Activated T-cell treated with anti-CD3 and anti-CD28 coated beads, Interleukin-2, amount 50 U/mL, for 72 hours (primary cell): ENCODE data around the gene MYO18B. TPM values are rescaled to one million over a fixed set of nuclear protein-coding genes. Genes with fewer than 3 reads are reported as not detected.
"Not testable (repeated sequence)": the region's sequence is repeated elsewhere in the genome, so short reads cannot be mapped to it uniquely, and the experiment has no call there.

Experiments used
- ATAC-seq, 2 donors: fragments of 150-1000 bp; cut with Tn5 transposase; replicated peaks in 1 of 2; 2 replicates each; pipeline ENCODE4 v1.10.0; 2021; ENCODE audit warnings: moderate library complexity in 2 of 2, mild to moderate bottlenecking in 1 of 2
- DNase-seq, 2 donors: peaks; one replicate each; pipeline ENCODE4 v3.0.0; 2021 to 2022; ENCODE audit warnings: mixed read lengths in 1 of 2
- H3K27ac Mint-ChIP-seq: one replicate; pipeline ENCODE4 v1.8.0; 2022; ENCODE audit warnings: mild to moderate bottlenecking, moderate library complexity, mixed read lengths
- H3K27me3 Mint-ChIP-seq: one replicate; pipeline ENCODE4 v1.8.0; 2022; ENCODE audit warnings: low read depth, mixed read lengths
- H3K36me3 Mint-ChIP-seq, 2 donors: one replicate each; pipeline ENCODE4 v1.8.0; 2022; ENCODE audit warnings: mixed read lengths in 2 of 2, mild to moderate bottlenecking in 1 of 2; ENCODE audit not compliant: insufficient read depth in 2 of 2
- H3K4me1 Mint-ChIP-seq: one replicate; pipeline ENCODE4 v1.8.0; 2022; ENCODE audit warnings: low read depth, mixed read lengths
- H3K4me3 Mint-ChIP-seq, 2 donors: one replicate each; pipeline ENCODE4 v1.8.0; 2022; ENCODE audit warnings: mild to moderate bottlenecking in 2 of 2, mixed read lengths in 2 of 2, moderate library complexity in 2 of 2
- H3K9me3 Mint-ChIP-seq, 2 donors: one replicate each; pipeline ENCODE4 v1.8.0; 2022; ENCODE audit warnings: mixed read lengths in 2 of 2
- total RNA-seq, 2 donors: library from RNA; stranded (reverse); gene quantifications; one replicate each; pipeline ENCODE4 v1.2.3, GENCODE V29; 2022

MYO18B gene
- total RNA-seq, 2 donors from 2014 or later: 2.4 to 2.8 TPM

- Mint-ChIP-seq H3K4me3 (peak overlapping the region; percentile 34 to 80), H3K9me3 (no peaks in the 10 kb centered on the region), H3K27ac (peak overlapping the region; percentile 64), H3K36me3 (peaks cover 0 to 10% of the 10 kb centered on the region in 2 donors), H3K27me3 (no peaks in the 10 kb centered on the region), H3K4me1 (peaks cover 57% of the 10 kb centered on the region)
- DNase-seq (peak; percentile 34 to 48), ATAC-seq (peak; percentile 94)
These were observed 39.3 kb upstream of the MYO18B start for GRCh38 chr22:25702571-25703167.

DNA sequence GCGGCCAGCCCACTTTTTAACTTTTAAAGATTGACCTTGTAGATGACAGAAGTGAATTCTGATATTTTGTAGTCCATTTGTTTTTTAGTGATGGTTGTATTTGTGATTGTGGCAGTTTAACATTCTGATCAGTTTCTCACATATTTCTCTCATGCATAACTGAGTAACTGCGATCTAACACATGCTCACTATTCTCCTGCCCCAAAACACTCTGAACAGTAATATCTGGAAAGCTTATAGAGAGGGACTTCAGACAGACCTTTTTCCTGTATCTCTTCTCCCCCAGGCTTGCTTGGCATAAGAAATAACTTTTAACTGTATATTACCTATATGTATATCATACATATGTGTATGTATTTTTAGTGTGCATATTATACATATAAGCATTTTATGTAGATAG lies 37.3 kb upstream of the MYO18B start:
- H3K4me1 Mint-ChIP-seq: peaks cover 61% of the 10 kb centered on the region
- no peaks in the 10 kb centered on the region for H3K9me3 Mint-ChIP-seq
- peaks cover 0 to 12% of the 10 kb centered on the region in 2 donors for H3K36me3 Mint-ChIP-seq
- no peaks in the 10 kb centered on the region for H3K27me3 Mint-ChIP-seq
- no peak overlapping the region for H3K4me3 Mint-ChIP-seq
- H3K27ac Mint-ChIP-seq: no peak overlapping the region
- no peak for ATAC-seq
- no peak for DNase-seq

DNA sequence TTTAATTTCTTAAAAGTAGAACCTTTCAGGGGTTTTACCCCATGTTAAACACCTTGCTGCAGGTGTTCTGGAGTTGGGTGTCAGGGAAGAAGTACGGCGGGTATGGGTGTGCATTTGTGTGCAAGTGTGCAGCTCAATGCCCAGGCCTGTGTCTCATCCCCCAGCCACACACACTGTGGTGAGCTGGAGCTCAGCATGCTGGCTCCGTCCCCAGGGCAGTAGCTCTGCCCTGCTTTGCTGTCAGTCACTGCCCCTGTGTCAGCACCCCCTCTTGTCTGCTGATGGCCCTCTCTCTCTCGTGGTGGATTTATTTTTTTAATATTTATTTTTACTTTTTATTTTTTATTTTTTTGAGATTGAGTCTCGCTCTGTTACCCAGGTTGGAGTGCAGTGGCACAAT lies 35.8 kb upstream of the MYO18B start:
- H3K4me1 Mint-ChIP-seq: peaks cover 72% of the 10 kb centered on the region
- H3K27ac Mint-ChIP-seq: no peak overlapping the region
- H3K27me3 Mint-ChIP-seq: no peaks in the 10 kb centered on the region
- H3K9me3 Mint-ChIP-seq: no peaks in the 10 kb centered on the region
- H3K36me3 Mint-ChIP-seq: peaks cover 2 to 8% of the 10 kb centered on the region in 2 donors
- ATAC-seq (no peak), DNase-seq (no peak)
- no peak overlapping the region for H3K4me3 Mint-ChIP-seq

- not testable (repeated sequence) for H3K27me3 Mint-ChIP-seq, H3K27ac Mint-ChIP-seq
These were observed 33.6 kb upstream of the MYO18B start for GRCh38 chr22:25708430-25708829.

DNA sequence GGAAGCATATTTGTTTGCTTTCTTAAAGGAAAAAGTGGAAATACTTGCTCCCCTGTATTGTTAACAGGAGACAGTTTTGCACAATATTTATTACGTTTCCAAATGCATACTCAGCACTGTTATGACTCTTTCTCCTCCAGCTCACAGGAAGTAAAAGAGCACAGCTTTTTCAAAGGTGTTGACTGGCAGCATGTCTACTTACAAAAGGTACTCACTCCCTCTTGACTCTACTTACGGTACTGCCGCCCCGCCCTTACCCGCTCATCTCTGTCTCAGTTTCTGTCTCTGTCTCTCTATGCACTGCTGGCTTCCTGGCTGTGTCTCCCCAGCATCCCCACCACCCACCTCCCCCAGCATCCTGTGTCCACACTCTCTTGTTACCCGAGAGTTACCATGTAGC lies 32.2 kb upstream of the MYO18B start:
- H3K36me3 Mint-ChIP-seq: peaks cover 2 to 13% of the 10 kb centered on the region in 2 donors

More at GRCh38 chr22:25708430-25708829, 33.6 kb upstream of the MYO18B start:
- H3K4me1 Mint-ChIP-seq: peaks cover 64% of the 10 kb centered on the region
- ATAC-seq, H3K4me3 Mint-ChIP-seq, H3K9me3 Mint-ChIP-seq, DNase-seq: not testable (repeated sequence)
- H3K36me3 Mint-ChIP-seq: peaks cover 2 to 13% of the 10 kb centered on the region in 2 donors

DNA sequence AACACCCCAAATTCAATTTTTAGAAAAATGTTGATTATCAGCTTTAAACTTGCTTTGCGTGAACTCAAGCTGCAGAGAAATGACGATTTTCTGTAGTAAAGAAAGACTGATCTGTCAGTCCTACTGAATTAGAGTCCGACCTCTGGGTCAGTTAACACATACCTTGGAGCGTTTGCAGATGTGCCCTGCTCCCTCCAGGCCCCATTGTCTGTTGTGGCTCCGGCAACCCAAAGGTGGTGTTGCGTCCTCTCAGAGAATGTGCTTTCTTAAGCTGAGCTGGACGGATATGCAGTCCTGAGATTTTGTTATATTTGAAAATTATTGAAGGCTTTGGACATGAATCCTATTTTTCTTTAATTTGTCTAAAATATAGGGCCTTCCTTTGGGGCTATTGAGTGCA lies 31.5 kb upstream of the MYO18B start:
- H3K36me3 Mint-ChIP-seq: peaks cover 2 to 13% of the 10 kb centered on the region in 2 donors
- H3K27ac Mint-ChIP-seq: no peak overlapping the region
- ATAC-seq (no peak), DNase-seq (no peak)
- no peak overlapping the region for H3K4me3 Mint-ChIP-seq
- no peaks in the 10 kb centered on the region for H3K9me3 Mint-ChIP-seq
- H3K4me1 Mint-ChIP-seq: peaks cover 46% of the 10 kb centered on the region
- no peaks in the 10 kb centered on the region for H3K27me3 Mint-ChIP-seq

More for the DNA sequence above, 32.2 kb upstream of the MYO18B start:
- peak overlapping the region; percentile 41 to 59 for H3K4me3 Mint-ChIP-seq
- ATAC-seq (peak; percentile 97 to 98), DNase-seq (peak; percentile 62 to 66)
- H3K9me3 Mint-ChIP-seq: no peaks in the 10 kb centered on the region
- H3K4me1 Mint-ChIP-seq: peaks cover 53% of the 10 kb centered on the region
- no peaks in the 10 kb centered on the region for H3K27me3 Mint-ChIP-seq
- peak overlapping the region; percentile 40 for H3K27ac Mint-ChIP-seq

GRCh38 chr22:25711491-25711890 lies 30.5 kb upstream of the MYO18B start:
- Mint-ChIP-seq H3K9me3 (no peaks in the 10 kb centered on the region), H3K36me3 (peaks cover 2 to 18% of the 10 kb centered on the region in 2 donors), H3K27ac (peak overlapping the region; percentile 85), H3K4me3 (no peak overlapping the region), H3K27me3 (no peaks in the 10 kb centered on the region), H3K4me1 (peaks cover 42% of the 10 kb centered on the region)
- DNase-seq: no peak
- ATAC-seq: no peak

- H3K27me3 Mint-ChIP-seq: no peaks in the 10 kb centered on the region
- no peak overlapping the region for H3K27ac Mint-ChIP-seq
- ATAC-seq (no peak), DNase-seq (no peak)
- H3K36me3 Mint-ChIP-seq: peaks cover 2 to 14% of the 10 kb centered on the region in 2 donors
- peaks cover 41% of the 10 kb centered on the region for H3K4me1 Mint-ChIP-seq
- H3K9me3 Mint-ChIP-seq: no peaks in the 10 kb centered on the region
- H3K4me3 Mint-ChIP-seq: no peak overlapping the region
These were observed 29.2 kb upstream of the MYO18B start for GRCh38 chr22:25712661-25713400.

GRCh38 chr22:25714070-25714469 lies 27.9 kb upstream of the MYO18B start:
- DNase-seq (no peak), ATAC-seq (no peak)
- Mint-ChIP-seq H3K9me3 (no peaks in the 10 kb centered on the region), H3K4me3 (no peak overlapping the region), H3K27ac (no peak overlapping the region), H3K36me3 (peaks cover 2 to 16% of the 10 kb centered on the region in 2 donors), H3K4me1 (peaks cover 45% of the 10 kb centered on the region), H3K27me3 (no peaks in the 10 kb centered on the region)

DNA sequence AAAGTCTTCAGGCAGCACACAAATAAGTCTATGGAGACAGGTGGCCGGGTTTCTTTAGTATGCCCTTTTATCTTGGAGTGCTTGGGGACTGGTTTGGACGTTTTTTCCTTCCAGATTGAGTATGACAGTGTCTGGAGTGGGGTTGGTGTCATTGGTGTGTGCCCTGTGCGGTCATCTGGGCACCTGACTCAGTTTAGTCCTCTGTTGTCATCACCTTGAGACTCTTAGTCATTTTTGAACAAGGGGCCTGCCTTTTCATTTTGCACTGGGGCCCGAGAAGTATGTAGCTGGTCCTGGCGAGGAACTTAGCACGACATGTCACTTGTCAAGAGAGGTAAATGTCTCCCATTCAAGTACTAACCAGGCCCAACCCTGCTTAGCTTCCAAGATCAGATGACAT lies 27.2 kb upstream of the MYO18B start:
- no peaks in the 10 kb centered on the region for H3K27me3 Mint-ChIP-seq
- peaks cover 40% of the 10 kb centered on the region for H3K4me1 Mint-ChIP-seq
- H3K36me3 Mint-ChIP-seq: peaks cover 2 to 15% of the 10 kb centered on the region in 2 donors
- DNase-seq: peak in 1 of 2 donors; percentile 19
- H3K9me3 Mint-ChIP-seq: no peaks in the 10 kb centered on the region
- no peak overlapping the region for H3K4me3 Mint-ChIP-seq
- ATAC-seq: peak; percentile 38 to 52
- no peak overlapping the region for H3K27ac Mint-ChIP-seq

DNA sequence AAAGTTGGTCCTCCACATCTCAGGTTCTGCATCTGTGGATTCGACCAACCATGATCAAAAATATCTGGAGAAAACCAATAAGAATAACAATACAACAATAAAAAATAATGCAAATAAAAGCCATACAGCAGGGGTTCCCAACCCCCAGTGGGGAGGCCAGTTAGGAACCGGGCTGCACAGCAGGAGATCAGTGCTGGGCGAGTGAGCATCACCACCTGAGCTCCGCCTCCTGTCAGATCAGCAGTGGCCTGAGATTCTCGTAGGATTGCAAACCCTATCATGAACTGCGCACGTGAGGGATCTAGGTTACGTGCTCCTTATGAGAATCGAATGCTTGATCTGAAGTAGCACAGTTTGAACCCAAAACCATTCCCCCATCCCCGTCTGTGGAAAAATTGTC lies 25.4 kb upstream of the MYO18B start:
- DNase-seq (no peak), ATAC-seq (no peak)
- H3K9me3 Mint-ChIP-seq: no peaks in the 10 kb centered on the region
- H3K27ac Mint-ChIP-seq: no peak overlapping the region
- peaks cover 0 to 10% of the 10 kb centered on the region in 2 donors for H3K36me3 Mint-ChIP-seq
- H3K27me3 Mint-ChIP-seq: no peaks in the 10 kb centered on the region
- H3K4me3 Mint-ChIP-seq: no peak overlapping the region
- H3K4me1 Mint-ChIP-seq: peaks cover 24% of the 10 kb centered on the region

DNA sequence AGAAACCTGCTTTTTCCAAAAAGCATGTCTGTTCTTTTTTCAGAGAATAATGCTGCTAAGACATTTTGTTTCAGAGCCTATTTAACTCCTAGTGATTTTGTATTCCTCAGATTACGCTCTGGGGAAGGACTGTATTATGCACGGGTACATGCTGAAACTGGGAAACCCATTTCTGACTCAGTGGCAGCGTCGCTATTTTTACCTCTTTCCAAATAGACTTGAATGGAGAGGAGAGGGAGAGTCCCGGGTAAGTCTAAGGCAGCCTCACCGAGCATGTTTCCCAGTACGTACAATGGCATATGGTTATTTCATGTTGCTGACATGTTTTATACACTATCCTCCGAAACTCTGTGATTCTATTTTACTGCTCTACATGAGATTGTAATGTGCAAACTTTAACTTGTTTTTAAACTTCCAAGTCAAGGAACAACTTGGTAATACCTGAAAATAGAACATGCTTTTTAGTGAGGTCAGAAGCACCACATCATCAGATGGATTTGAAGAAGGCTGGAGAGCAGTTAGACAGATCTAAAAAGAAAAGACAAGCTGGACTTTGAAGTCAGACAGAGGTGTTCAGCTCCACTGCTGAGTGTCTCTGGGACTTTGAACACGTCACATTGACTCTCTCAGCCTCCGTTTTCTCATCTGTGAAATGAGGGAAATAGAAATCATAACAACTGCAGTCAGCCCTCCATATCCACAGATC lies 23.7 kb upstream of the MYO18B start:
- Mint-ChIP-seq H3K4me1 (peaks cover 20% of the 10 kb centered on the region), H3K4me3 (no peak overlapping the region), H3K36me3 (peaks cover 0 to 9% of the 10 kb centered on the region in 2 donors), H3K9me3 (no peaks in the 10 kb centered on the region), H3K27ac (peak overlapping the region; percentile 28), H3K27me3 (no peaks in the 10 kb centered on the region)
- DNase-seq: no peak
- ATAC-seq: no peak

- H3K27ac Mint-ChIP-seq: no peak overlapping the region
- H3K4me3 Mint-ChIP-seq: no peak overlapping the region
- no peaks in the 10 kb centered on the region for H3K27me3 Mint-ChIP-seq
- no peaks in the 10 kb centered on the region for H3K9me3 Mint-ChIP-seq
- H3K36me3 Mint-ChIP-seq: peaks cover 0 to 4% of the 10 kb centered on the region in 2 donors
- ATAC-seq (no peak), DNase-seq (no peak)
- H3K4me1 Mint-ChIP-seq: peaks cover 30% of the 10 kb centered on the region
These were observed 19.8 kb upstream of the MYO18B start for GRCh38 chr22:25722223-25722622.
